Fibroblast of pulmonary artery (primary cell): ENCODE measurements around the gene SHFL.

Source experiments
- DNase-seq: peaks from one replicate; pipeline ENCODE4 v3.0.0-alpha.2; 2010; ENCODE audit warnings: low read depth
- H3K4me3 ChIP-seq: replicated peaks from 2 replicates; pipeline ENCODE4 v1.5.1; 2011; ENCODE audit warnings: low read depth, mild to moderate bottlenecking, control low read depth, low read length, moderate library complexity
- TF ChIP-seq, protein P1 (sequence below): IDR thresholded peaks from 2 replicates; pipeline ENCODE4 v1.5.1; 2011; ENCODE audit warnings: mild to moderate bottlenecking, control low read depth, low read length, inconsistent platforms; ENCODE audit errors: missing control alignments

SHFL gene

DNA sequence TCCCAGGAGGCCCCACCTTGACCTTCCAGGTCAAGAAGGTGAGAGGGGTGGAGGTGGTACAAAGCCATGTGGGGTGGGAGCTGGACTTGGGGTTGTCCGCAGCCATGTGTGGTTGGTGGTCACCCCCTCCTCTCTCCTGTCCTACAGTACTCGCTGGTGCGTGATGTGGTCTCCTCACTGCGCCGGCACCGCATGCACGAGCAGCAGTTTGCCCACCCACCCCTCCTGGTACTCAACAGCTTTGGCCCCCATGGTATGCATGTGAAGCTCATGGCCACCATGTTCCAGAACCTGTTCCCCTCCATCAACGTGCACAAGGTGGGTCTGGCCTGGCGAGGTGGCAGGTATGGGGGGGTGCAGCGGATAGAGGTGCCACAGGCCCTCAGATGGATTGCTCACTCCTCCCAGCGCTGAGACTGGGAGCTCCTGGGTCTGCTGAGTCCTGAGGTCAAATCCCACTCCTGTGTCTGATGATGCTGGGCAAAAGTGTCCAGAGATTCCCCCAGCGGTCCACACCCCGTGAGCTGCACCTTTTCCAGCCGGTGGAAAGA, 21.8 kb downstream of the SHFL start:
- no peak overlapping the region for H3K4me3 ChIP-seq
- DNase-seq: no peak
- TF ChIP-seq, protein P1, sequence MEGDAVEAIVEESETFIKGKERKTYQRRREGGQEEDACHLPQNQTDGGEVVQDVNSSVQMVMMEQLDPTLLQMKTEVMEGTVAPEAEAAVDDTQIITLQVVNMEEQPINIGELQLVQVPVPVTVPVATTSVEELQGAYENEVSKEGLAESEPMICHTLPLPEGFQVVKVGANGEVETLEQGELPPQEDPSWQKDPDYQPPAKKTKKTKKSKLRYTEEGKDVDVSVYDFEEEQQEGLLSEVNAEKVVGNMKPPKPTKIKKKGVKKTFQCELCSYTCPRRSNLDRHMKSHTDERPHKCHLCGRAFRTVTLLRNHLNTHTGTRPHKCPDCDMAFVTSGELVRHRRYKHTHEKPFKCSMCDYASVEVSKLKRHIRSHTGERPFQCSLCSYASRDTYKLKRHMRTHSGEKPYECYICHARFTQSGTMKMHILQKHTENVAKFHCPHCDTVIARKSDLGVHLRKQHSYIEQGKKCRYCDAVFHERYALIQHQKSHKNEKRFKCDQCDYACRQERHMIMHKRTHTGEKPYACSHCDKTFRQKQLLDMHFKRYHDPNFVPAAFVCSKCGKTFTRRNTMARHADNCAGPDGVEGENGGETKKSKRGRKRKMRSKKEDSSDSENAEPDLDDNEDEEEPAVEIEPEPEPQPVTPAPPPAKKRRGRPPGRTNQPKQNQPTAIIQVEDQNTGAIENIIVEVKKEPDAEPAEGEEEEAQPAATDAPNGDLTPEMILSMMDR: no peak

DNA sequence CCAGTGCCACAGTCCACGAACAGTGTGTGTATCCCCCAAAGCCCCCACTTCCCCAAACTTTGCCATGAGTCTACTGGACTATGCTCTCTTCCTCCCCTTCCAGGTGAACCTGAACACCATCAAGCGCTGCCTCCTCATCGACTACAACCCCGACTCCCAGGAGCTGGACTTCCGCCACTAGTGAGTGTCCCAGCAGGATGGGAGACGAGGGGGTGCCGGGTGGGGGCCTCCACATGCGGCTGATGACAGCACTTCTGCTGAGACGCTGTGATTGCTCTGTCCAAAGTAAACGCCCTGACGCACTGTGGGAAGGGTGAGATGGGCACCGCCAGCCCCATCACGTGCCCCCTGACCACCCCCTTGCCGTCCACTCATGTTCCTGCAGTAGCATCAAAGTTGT, 23.4 kb downstream of the SHFL start:
- TF ChIP-seq, protein P1: no peak
- H3K4me3 ChIP-seq: no peak overlapping the region
- no peak for DNase-seq

DNA sequence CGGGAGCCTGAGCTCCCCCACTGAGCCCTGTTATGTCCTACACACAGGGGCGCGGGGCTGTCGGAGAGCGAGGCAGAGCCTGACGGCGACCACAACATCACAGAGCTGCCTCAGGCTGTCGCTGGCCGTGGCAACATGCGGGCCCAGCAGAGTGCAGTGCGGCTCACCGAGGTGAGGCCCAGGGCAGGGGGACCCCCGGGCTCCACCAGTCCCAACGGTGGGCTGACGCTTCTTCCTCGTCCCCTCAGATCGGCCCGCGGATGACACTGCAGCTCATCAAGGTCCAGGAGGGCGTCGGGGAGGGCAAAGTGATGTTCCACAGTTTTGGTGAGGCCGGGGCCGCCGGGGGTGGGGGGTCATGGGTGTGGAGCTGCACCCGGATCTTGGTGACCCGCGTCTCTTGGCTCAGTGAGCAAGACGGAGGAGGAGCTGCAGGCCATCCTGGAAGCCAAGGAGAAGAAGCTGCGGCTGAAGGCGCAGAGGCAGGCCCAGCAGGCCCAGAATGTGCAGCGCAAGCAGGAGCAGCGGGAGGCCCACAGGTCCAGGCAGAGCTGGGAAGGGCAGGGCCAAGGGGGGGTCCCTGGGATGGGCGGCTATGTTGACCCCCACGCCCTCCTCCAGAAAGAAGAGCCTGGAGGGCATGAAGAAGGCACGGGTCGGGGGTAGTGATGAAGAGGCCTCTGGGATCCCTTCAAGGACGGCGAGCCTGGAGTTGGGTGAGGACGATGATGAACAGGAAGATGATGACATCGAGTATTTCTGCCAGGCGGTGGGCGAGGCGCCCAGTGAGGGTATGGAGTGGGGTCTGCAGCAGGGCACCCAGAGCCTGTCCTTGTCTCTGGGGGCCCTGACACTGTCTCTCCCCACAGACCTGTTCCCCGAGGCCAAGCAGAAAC, 24.2 kb downstream of the SHFL start:
- no peak for DNase-seq
- TF ChIP-seq, protein P1: no peak
- no peak overlapping the region for H3K4me3 ChIP-seq

DNA sequence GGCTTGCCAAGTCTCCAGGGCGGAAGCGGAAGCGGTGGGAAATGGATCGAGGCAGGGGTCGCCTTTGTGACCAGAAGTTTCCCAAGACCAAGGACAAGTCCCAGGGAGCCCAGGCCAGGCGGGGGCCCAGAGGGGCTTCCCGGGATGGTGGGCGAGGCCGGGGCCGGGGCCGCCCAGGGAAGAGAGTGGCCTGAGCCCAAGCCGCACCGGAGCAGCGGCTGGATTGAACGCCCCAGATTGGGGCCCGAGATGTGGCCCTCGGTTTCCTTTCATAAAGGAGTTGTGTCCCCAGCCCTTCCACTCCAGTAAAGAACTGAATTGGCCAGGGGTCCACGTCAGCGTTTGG, 24.8 kb downstream of the SHFL start:
- no peak overlapping the region for H3K4me3 ChIP-seq
- no peak for DNase-seq
- TF ChIP-seq, protein P1: no peak

DNA sequence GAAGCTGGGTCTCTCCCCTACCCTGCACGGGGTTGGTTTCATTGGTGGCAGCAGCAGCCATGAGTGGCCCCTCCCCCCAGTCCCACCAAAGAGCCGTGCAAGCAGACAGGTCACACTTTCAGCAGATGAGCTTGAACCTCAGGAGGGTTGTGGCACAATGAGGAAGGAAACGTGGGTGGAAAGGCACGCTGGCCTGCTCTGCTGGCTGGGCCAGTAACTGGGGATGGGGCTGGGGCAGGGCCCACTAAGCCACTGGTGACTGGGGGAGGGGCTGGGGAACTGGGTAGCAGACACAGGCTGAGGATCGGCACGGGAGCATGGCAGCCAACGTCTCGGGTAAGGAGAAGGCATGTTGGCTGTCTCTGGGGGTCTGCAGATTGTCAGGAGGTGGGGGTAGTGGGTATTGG, 25.3 kb downstream of the SHFL start, which contains the start of gene P2RY11:
TSS of gene P2RY11 (plus strand) at position 289 of the 407 bp plus-strand sequence. CDS start at position 318, 29 bp downstream.
- DNase-seq: no peak
- H3K4me3 ChIP-seq: no peak within 1 kb of the TSS
- TF ChIP-seq, protein P1: no peak

DNA sequence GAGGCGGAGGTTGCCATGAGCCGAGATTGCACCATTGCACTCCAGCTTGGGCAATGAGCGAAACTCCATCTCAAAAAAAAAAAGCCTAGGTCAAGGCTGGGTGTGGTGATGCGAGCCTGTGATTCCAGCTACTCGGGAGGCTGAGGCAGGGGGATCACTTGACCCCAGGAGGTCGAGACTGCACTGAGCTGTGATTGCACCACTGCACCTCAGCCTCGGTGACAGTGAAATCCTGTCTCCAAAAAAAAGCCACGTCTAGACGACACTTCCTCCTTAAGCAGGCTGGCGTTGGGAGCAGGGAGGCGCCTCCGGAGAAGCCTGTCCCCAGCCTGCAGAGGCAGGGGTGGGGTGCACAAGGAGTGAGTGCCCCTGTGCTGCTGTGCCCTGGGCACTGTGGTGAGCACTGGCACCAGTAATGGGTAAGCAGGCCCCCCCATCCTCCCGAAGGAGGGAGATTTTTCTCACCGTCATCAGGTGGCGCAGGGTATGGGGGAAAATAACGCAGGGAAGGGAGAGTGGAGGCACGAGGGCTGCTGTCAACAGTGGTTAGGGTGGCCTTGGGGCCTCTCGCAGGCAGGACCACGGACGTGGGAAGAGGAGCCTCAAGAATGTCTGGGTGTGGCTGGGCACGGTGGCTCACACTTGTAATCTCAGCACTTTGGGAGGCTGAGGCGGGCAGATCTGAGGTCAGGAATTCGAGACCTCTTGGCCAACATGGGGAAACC, 26.1 kb downstream of the SHFL start:
- no peak overlapping the region for H3K4me3 ChIP-seq
- DNase-seq: no peak

More for the DNA sequence above, 26.1 kb downstream of the SHFL start:
- TF ChIP-seq, protein P1: no peak
